ENCODE measurements around the gene CACFD1.

CACFD1 gene

GRCh38 chr9:133516256-133516960, 56.6 kb downstream of the CACFD1 start:
- TF ChIP-seq CTCF (IDR thresholded peaks at IDR 0.05), result no peak
- TF ChIP-seq ZFX (IDR thresholded peaks at IDR 0.05; ENCODE audit: borderline replicate concordance), result no peak
- H3K27ac ChIP-seq, result no peak overlapping the region

- TF ChIP-seq CTCF (IDR thresholded peaks at IDR 0.05) (no peak), ZFX (IDR thresholded peaks at IDR 0.05; ENCODE audit: borderline replicate concordance) (no peak)
- H3K27ac ChIP-seq, result no peak overlapping the region
Observed at GRCh38 chr9:133516961-133517350, 57.2 kb downstream of the CACFD1 start.

GRCh38 chr9:133517711-133518110, 57.9 kb downstream of the CACFD1 start:
- no peak overlapping the region for H3K27ac ChIP-seq
- TF ChIP-seq CTCF (IDR thresholded peaks at IDR 0.05) (no peak), ZFX (IDR thresholded peaks at IDR 0.05; ENCODE audit: borderline replicate concordance) (no peak)

- no peak overlapping the region for H3K27ac ChIP-seq
- no peak for TF ChIP-seq CTCF (IDR thresholded peaks at IDR 0.05)
- TF ChIP-seq ZFX (IDR thresholded peaks at IDR 0.05; ENCODE audit: borderline replicate concordance), result no peak
Observed at GRCh38 chr9:133518200-133518599, 58.4 kb downstream of the CACFD1 start.

GRCh38 chr9:133518706-133519449, 59.1 kb downstream of the CACFD1 start:
- no peak overlapping the region for H3K27ac ChIP-seq
- TF ChIP-seq ZFX (IDR thresholded peaks at IDR 0.05; ENCODE audit: borderline replicate concordance) (no peak), CTCF (IDR thresholded peaks at IDR 0.05) (no peak)

GRCh38 chr9:133519693-133520092, 59.9 kb downstream of the CACFD1 start:
- no peak for TF ChIP-seq ZFX (IDR thresholded peaks at IDR 0.05; ENCODE audit: borderline replicate concordance)
- no peak for TF ChIP-seq CTCF (IDR thresholded peaks at IDR 0.05)
- H3K27ac ChIP-seq, result no peak overlapping the region
